GM23338 (cell line): ENCODE data around the gene KCNK4.

ENCODE experiments used
- CREB1 ChIP-seq: fragments of 250-450 bp; sonication (Bioruptor Pico); IDR thresholded peaks from 2 replicates; pipeline ENCODE4 v1.5.0; 2020; ENCODE audit warnings: low read depth, mild to moderate bottlenecking, moderate library complexity
- EZH2 ChIP-seq: fragments of 200-600 bp; sonication (generic); IDR thresholded peaks from one replicate; pipeline ENCODE4 v1.8.0; 2017; ENCODE audit warnings: antibody characterized with exemption, mild to moderate bottlenecking, low read depth; ENCODE audit not compliant: unreplicated experiment
- EZH2phosphoT487 ChIP-seq: fragments of 200-600 bp; sonication (generic); IDR thresholded peaks from one replicate; pipeline ENCODE4 v1.8.1; 2018; ENCODE audit warnings: antibody characterized with exemption; ENCODE audit not compliant: unreplicated experiment
- JUNB ChIP-seq: IDR thresholded peaks from one replicate; pipeline ENCODE4 v1.6.1; 2016; ENCODE audit warnings: antibody characterized with exemption; ENCODE audit not compliant: unreplicated experiment
- NANOG ChIP-seq: IDR thresholded peaks from 2 replicates; pipeline ENCODE4 v1.6.1; 2016; ENCODE audit warnings: antibody characterized with exemption, borderline replicate concordance
- POLR2AphosphoS5 ChIP-seq: IDR thresholded peaks from 2 replicates; pipeline ENCODE4 v1.6.1; 2016; ENCODE audit warnings: antibody characterized with exemption, low read depth
- REST ChIP-seq: IDR thresholded peaks from one replicate; pipeline ENCODE4 v1.6.1; 2018; ENCODE audit warnings: antibody characterized with exemption; ENCODE audit not compliant: unreplicated experiment
- ZNF114 ChIP-seq: fragments of 250-450 bp; sonication (Bioruptor Pico); IDR thresholded peaks from 2 replicates; pipeline ENCODE4 v1.5.0; 2020; ENCODE audit warnings: mild to moderate bottlenecking, moderate library complexity
- TF ChIP-seq, protein P1 (sequence below), 2 experiments: fragments of 200-600 bp in 1 of 2; sonication (generic) in 1 of 2; conservative IDR thresholded peaks; 2 replicates each; pipeline versions ENCODE4 v1.5.1 to v1.6.1; 2016 to 2017; ENCODE audit warnings: antibody characterized with exemption in 2 of 2, low read depth in 2 of 2, mild to moderate bottlenecking in 2 of 2, moderate library complexity in 1 of 2

DNA sequence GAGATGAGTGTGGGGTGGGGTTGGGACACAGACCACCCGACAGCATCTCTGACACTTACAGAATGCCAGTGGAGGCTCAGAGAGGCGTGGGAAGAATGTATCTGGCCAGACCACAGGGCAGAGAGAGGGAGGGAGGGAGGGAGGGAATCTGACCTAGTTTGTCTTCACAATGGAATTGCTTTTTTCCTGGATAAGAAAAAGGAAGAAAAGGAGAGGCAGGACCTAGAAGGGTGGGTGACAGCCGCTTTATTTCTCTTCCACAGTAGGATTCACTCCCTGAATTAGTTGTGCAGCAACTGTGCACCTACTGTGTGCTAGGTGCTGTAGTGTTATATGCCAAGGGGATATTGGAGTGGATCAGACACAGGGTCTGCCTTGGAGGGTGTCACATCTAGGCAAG lies 3.7 kb downstream of the KCNK4 start:
- no peak for TF ChIP-seq EZH2phosphoT487
- TF ChIP-seq, protein P1, sequence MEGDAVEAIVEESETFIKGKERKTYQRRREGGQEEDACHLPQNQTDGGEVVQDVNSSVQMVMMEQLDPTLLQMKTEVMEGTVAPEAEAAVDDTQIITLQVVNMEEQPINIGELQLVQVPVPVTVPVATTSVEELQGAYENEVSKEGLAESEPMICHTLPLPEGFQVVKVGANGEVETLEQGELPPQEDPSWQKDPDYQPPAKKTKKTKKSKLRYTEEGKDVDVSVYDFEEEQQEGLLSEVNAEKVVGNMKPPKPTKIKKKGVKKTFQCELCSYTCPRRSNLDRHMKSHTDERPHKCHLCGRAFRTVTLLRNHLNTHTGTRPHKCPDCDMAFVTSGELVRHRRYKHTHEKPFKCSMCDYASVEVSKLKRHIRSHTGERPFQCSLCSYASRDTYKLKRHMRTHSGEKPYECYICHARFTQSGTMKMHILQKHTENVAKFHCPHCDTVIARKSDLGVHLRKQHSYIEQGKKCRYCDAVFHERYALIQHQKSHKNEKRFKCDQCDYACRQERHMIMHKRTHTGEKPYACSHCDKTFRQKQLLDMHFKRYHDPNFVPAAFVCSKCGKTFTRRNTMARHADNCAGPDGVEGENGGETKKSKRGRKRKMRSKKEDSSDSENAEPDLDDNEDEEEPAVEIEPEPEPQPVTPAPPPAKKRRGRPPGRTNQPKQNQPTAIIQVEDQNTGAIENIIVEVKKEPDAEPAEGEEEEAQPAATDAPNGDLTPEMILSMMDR (conservative IDR thresholded peaks at IDR 0.05; ENCODE audit: low read depth in 2 of 2): no peak
- TF ChIP-seq EZH2: peak; percentile 68
- no peak for TF ChIP-seq REST
- no peak for TF ChIP-seq CREB1 (CRISPR knock-in tag)
- no peak for TF ChIP-seq NANOG
- TF ChIP-seq ZNF114: no peak
- TF ChIP-seq POLR2AphosphoS5: no peak
- no peak for TF ChIP-seq JUNB
